ENCODE results near the gene EDAR. TPM values are rescaled to one million over a fixed set of nuclear protein-coding genes. Genes with fewer than 3 reads are reported as not detected.

Gene EDAR
- total RNA-seq, 5 donors from 2014 or later (not counting 1 experiment from before 2014, with no cell fraction given), result 5.2 to 15.6 (median 7.4) TPM

DNA sequence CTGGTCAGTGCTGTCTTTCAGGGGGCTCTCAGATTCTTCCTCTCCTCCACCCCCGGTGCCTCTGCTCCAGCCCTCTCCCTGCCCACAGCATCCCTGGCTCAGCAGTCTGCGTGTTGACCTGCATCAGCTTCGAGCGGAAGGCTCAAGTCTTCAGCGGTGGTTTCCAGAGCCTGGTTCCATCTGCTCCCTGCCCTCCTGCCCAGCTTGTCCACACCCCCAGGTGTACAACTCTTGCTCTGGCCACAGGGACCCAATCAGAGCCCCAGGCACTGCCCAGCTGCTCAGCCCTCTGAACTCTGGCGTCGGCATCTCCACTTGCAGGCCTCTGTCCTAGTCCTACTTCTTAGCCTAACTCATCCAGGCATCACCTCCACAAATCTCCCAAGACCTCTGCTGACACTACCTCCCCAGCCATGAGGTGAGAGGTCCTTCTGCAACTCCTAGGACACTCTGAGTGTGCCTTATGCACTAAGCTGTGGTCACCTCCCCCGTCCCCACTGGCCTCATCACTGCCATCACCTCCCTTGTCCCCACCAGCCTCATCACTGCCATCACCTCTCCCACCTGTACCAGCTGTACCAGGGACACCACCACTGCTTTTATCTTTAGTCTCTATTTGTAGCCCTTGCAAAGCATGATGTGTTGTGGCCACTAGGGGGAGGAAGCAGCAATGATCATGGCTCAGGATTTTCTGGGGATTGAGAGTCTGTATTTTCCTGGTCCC is 60.9 kb downstream of the EDAR start:
- ATAC-seq (replicated peaks in 1 of 4) (peak in 3 of 4 experiments; percentile 55 to 74 (median 61)), DNase-seq (peak in 29 of 35 experiments; percentile 11 to 69 (median 28))

GRCh38 chr2:108927405-108927804 is 61.6 kb downstream of the EDAR start:
- Mint-ChIP-seq H3K36me3 (no peaks in the 10 kb centered on the region), H3K4me3 (no peak overlapping the region), H3K4me1 (peaks cover 6 to 20% (median 13%) of the 10 kb centered on the region in 3 donors), H3K27me3 (no peaks in the 10 kb centered on the region), H3K27ac (no peak overlapping the region), H3K9me3 (no peaks in the 10 kb centered on the region)
- peaks cover 12 to 13% of the 10 kb centered on the region in 2 donors for H3K36me3 ChIP-seq (ENCODE audit: control insufficient read depth in 2 of 2, extremely low read depth in 1 of 2, insufficient read depth in 1 of 2, low read length in 1 of 2)
- WGBS (ENCODE audit: insufficient coverage), result 78% methylated on average over 7 of the region's 7 CpGs
- ATAC-seq (replicated peaks in 1 of 4), result no peak
- no peak for DNase-seq
- POLR2A ChIA-PET, result no interaction called here
- no peak overlapping the region for H3K27ac ChIP-seq (ENCODE audit: low read length)
- CTCF ChIA-PET, result interaction anchor here in 1 of 2 donors (1.5 to 1.6 kb wide), 2 partner anchors 59 to 176 kb away, joined by 5 read pairs; no protein-coding TSS in a partner anchor
- peaks cover 0 to 6% of the 10 kb centered on the region in 2 experiments for H3K4me1 ChIP-seq (ENCODE audit: control insufficient read depth in 1 of 2, extremely low read depth in 1 of 2, insufficient read depth in 2 of 2, low read length in 2 of 2)
- H3K27me3 ChIP-seq (replicated peaks in 1 of 2; ENCODE audit: control insufficient read depth in 2 of 2, extremely low read depth in 1 of 2, insufficient read depth in 2 of 2, low read length in 1 of 2), result peaks cover 0 to 12% of the 10 kb centered on the region in 2 experiments
- H3K9me3 ChIP-seq, result no peaks in the 10 kb centered on the region
- H3K4me3 ChIP-seq (ENCODE audit: control insufficient read depth in 1 of 2, extremely low read depth in 1 of 2, low read length in 1 of 2), result no peak overlapping the region

More for the DNA sequence above, 60.9 kb downstream of the EDAR start:
- peaks cover 0 to 6% of the 10 kb centered on the region in 2 experiments for H3K4me1 ChIP-seq (ENCODE audit: control insufficient read depth in 1 of 2, extremely low read depth in 1 of 2, insufficient read depth in 2 of 2, low read length in 2 of 2)
- Mint-ChIP-seq H3K9me3 (no peaks in the 10 kb centered on the region), H3K27me3 (no peaks in the 10 kb centered on the region), H3K4me3 (no peak overlapping the region), H3K27ac (no peak overlapping the region), H3K36me3 (no peaks in the 10 kb centered on the region), H3K4me1 (peaks cover 8 to 24% (median 17%) of the 10 kb centered on the region in 3 donors)
- POLR2A ChIA-PET, result no interaction called here
- H3K27me3 ChIP-seq (replicated peaks in 1 of 2; ENCODE audit: control insufficient read depth in 2 of 2, extremely low read depth in 1 of 2, insufficient read depth in 2 of 2, low read length in 1 of 2), result peaks cover 0 to 12% of the 10 kb centered on the region in 2 experiments
- no peaks in the 10 kb centered on the region for H3K9me3 ChIP-seq
- no peak overlapping the region for H3K4me3 ChIP-seq (ENCODE audit: control insufficient read depth in 1 of 2, extremely low read depth in 1 of 2, low read length in 1 of 2)
- no peak overlapping the region for H3K27ac ChIP-seq (ENCODE audit: low read length)
- peaks cover 6 to 12% of the 10 kb centered on the region in 2 donors for H3K36me3 ChIP-seq (ENCODE audit: control insufficient read depth in 2 of 2, extremely low read depth in 1 of 2, insufficient read depth in 1 of 2, low read length in 1 of 2)
- WGBS (ENCODE audit: insufficient coverage), result 73% methylated on average over 8 of the region's 8 CpGs
- CTCF ChIA-PET, result interaction anchor here (0.6 to 1.6 kb wide), 8 partner anchors 11 to 582 kb away, joined by 3 to 7 read pairs (median 4); no protein-coding TSS in a partner anchor

- Histone ChIP-seq H3K27me3 (replicated peaks in 1 of 2; ENCODE audit: control insufficient read depth in 2 of 2, extremely low read depth in 1 of 2, insufficient read depth in 2 of 2, low read length in 1 of 2) (peaks cover 0 to 12% of the 10 kb centered on the region in 2 experiments), H3K9me3 (no peaks in the 10 kb centered on the region), H3K36me3 (ENCODE audit: control insufficient read depth in 2 of 2, extremely low read depth in 1 of 2, insufficient read depth in 1 of 2, low read length in 1 of 2) (peaks cover 12 to 14% of the 10 kb centered on the region in 2 donors), H3K4me1 (ENCODE audit: control insufficient read depth in 1 of 2, extremely low read depth in 1 of 2, insufficient read depth in 2 of 2, low read length in 2 of 2) (peaks cover 0 to 6% of the 10 kb centered on the region in 2 experiments), H3K4me3 (ENCODE audit: control insufficient read depth in 1 of 2, extremely low read depth in 1 of 2, low read length in 1 of 2) (no peak overlapping the region), H3K27ac (ENCODE audit: low read length) (no peak overlapping the region)
- Mint-ChIP-seq H3K36me3 (no peaks in the 10 kb centered on the region), H3K4me1 (peaks cover 6 to 20% (median 11%) of the 10 kb centered on the region in 3 donors), H3K9me3 (no peaks in the 10 kb centered on the region), H3K4me3 (no peak overlapping the region), H3K27ac (no peak overlapping the region), H3K27me3 (no peaks in the 10 kb centered on the region)
- ATAC-seq (replicated peaks in 1 of 4), result no peak
- ChIA-PET CTCF (interaction anchor here in 1 of 2 donors (1.5 kb wide), 1 partner anchor 176 kb away, joined by 5 read pairs; no protein-coding TSS in a partner anchor), POLR2A (no interaction called here)
- WGBS (ENCODE audit: insufficient coverage), result 88% methylated on average over 15 of the region's 20 CpGs
- DNase-seq, result no peak
Measured at GRCh38 chr2:108926561-108927380, 62.2 kb downstream of the EDAR start.

DNA sequence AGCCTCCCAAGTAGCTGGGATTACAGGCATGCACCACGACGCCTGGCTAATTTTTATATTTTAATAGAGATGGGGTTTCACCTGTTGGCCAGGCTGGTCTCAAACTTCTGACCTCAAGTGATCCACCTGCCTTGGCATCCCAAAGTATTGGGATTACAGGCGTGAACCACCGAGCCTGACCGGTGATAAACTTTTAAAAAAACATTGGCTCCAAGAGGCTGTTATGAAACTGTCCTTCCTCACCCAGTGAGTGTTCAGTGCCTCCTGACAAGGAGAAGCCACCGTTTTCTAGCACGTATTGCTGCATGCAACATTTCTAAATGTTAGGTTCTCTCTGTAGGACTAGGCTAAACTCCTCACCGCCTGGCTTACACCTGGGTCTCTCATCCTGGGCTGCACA is 63.3 kb downstream of the EDAR start:
- H3K36me3 Mint-ChIP-seq, result no peaks in the 10 kb centered on the region
- H3K9me3 Mint-ChIP-seq, result no peaks in the 10 kb centered on the region
- peaks cover 12 to 14% of the 10 kb centered on the region in 2 donors for H3K36me3 ChIP-seq (ENCODE audit: control insufficient read depth in 2 of 2, extremely low read depth in 1 of 2, insufficient read depth in 1 of 2, low read length in 1 of 2)
- no peak overlapping the region for H3K27ac Mint-ChIP-seq
- no peaks in the 10 kb centered on the region for H3K27me3 Mint-ChIP-seq
- peaks cover 0 to 6% of the 10 kb centered on the region in 2 experiments for H3K4me1 ChIP-seq (ENCODE audit: control insufficient read depth in 1 of 2, extremely low read depth in 1 of 2, insufficient read depth in 2 of 2, low read length in 2 of 2)
- no peak overlapping the region for H3K4me3 Mint-ChIP-seq
- H3K9me3 ChIP-seq, result no peaks in the 10 kb centered on the region
- peaks cover 0 to 12% of the 10 kb centered on the region in 2 experiments for H3K27me3 ChIP-seq (replicated peaks in 1 of 2; ENCODE audit: control insufficient read depth in 2 of 2, extremely low read depth in 1 of 2, insufficient read depth in 2 of 2, low read length in 1 of 2)
- ChIA-PET CTCF (no interaction called here), POLR2A (interaction anchor here in 1 of 2 donors (0.7 kb wide), 1 partner anchor 19 kb away, joined by 4 read pairs; no protein-coding TSS in a partner anchor)
- DNase-seq (no peak), ATAC-seq (replicated peaks in 1 of 4) (no peak)
- no peak overlapping the region for H3K4me3 ChIP-seq (ENCODE audit: control insufficient read depth in 1 of 2, extremely low read depth in 1 of 2, low read length in 1 of 2)
- WGBS (ENCODE audit: insufficient coverage), result 87% methylated on average over 6 of the region's 8 CpGs
- no peak overlapping the region for H3K27ac ChIP-seq (ENCODE audit: low read length)
- peaks cover 6 to 20% (median 10%) of the 10 kb centered on the region in 3 donors for H3K4me1 Mint-ChIP-seq

DNA sequence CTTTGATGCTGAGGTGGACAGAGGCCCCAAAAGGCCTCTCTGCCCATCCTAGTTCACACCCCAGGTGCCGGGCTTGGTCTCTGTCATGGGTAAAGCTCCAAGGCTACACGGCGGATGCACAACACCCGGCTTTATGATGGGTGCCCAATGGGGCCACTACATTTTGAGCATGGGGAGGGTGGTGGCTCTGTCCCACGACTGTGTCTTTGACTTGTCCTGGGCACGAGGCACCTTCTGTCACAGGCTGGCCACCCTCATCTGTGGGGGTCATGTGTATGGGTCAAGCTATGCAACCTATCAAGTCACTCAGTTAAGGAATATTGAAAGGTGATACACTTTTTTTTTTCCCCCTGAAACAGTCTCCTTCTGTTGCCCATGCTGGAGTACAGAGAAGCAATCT is 63.7 kb downstream of the EDAR start:
- CTCF ChIA-PET, result no interaction called here
- Mint-ChIP-seq H3K27me3 (no peaks in the 10 kb centered on the region), H3K4me3 (no peak overlapping the region), H3K27ac (no peak overlapping the region), H3K9me3 (no peaks in the 10 kb centered on the region), H3K36me3 (no peaks in the 10 kb centered on the region), H3K4me1 (peaks cover 5 to 20% (median 7%) of the 10 kb centered on the region in 3 donors)
- Histone ChIP-seq H3K4me3 (ENCODE audit: control insufficient read depth in 1 of 2, extremely low read depth in 1 of 2, low read length in 1 of 2) (no peak overlapping the region), H3K27me3 (replicated peaks in 1 of 2; ENCODE audit: control insufficient read depth in 2 of 2, extremely low read depth in 1 of 2, insufficient read depth in 2 of 2, low read length in 1 of 2) (peaks cover 0 to 11% of the 10 kb centered on the region in 2 experiments), H3K9me3 (no peaks in the 10 kb centered on the region), H3K4me1 (ENCODE audit: control insufficient read depth in 1 of 2, extremely low read depth in 1 of 2, insufficient read depth in 2 of 2, low read length in 2 of 2) (peaks cover 0 to 6% of the 10 kb centered on the region in 2 experiments), H3K36me3 (ENCODE audit: control insufficient read depth in 2 of 2, extremely low read depth in 1 of 2, insufficient read depth in 1 of 2, low read length in 1 of 2) (peaks cover 12 to 14% of the 10 kb centered on the region in 2 donors), H3K27ac (ENCODE audit: low read length) (no peak overlapping the region)
- POLR2A ChIA-PET, result interaction anchor here in 1 of 2 donors (0.7 kb wide), 1 partner anchor 19 kb away, joined by 4 read pairs; no protein-coding TSS in a partner anchor
- ATAC-seq (replicated peaks in 1 of 4) (no peak), DNase-seq (no peak)
- WGBS (ENCODE audit: insufficient coverage), result 100% methylated on average over 3 of the region's 6 CpGs

- H3K27ac ChIP-seq (ENCODE audit: low read length), result no peak overlapping the region
- H3K36me3 ChIP-seq (ENCODE audit: control insufficient read depth in 2 of 2, extremely low read depth in 1 of 2, insufficient read depth in 1 of 2, low read length in 1 of 2), result peaks cover 12 to 14% of the 10 kb centered on the region in 2 donors
- H3K4me1 ChIP-seq (ENCODE audit: control insufficient read depth in 1 of 2, extremely low read depth in 1 of 2, insufficient read depth in 2 of 2, low read length in 2 of 2), result peaks cover 0 to 6% of the 10 kb centered on the region in 2 experiments
- ChIA-PET CTCF (no interaction called here), POLR2A (no interaction called here)
- peak overlapping the region in 1 of 2 donors; percentile 6 for H3K27ac Mint-ChIP-seq
- H3K4me3 Mint-ChIP-seq, result no peak overlapping the region
- H3K9me3 Mint-ChIP-seq, result no peaks in the 10 kb centered on the region
- peaks cover 0 to 6% of the 10 kb centered on the region in 2 experiments for H3K27me3 ChIP-seq (replicated peaks in 1 of 2; ENCODE audit: control insufficient read depth in 2 of 2, extremely low read depth in 1 of 2, insufficient read depth in 2 of 2, low read length in 1 of 2)
- H3K4me1 Mint-ChIP-seq, result peaks cover 5 to 19% (median 7%) of the 10 kb centered on the region in 3 donors
- no peaks in the 10 kb centered on the region for H3K9me3 ChIP-seq
- DNase-seq (no peak), ATAC-seq (replicated peaks in 1 of 4) (no peak)
- H3K4me3 ChIP-seq (ENCODE audit: control insufficient read depth in 1 of 2, extremely low read depth in 1 of 2, low read length in 1 of 2), result no peak overlapping the region
- WGBS (ENCODE audit: insufficient coverage), result 87% methylated on average over 11 of the region's 14 CpGs
- no peaks in the 10 kb centered on the region for H3K36me3 Mint-ChIP-seq
- no peaks in the 10 kb centered on the region for H3K27me3 Mint-ChIP-seq
Measured at GRCh38 chr2:108924580-108925251, 64.3 kb downstream of the EDAR start.
